ENCODE measurements around the gene ANKRD33B.

Gene ANKRD33B

GRCh38 chr5:10665799-10666198 lies 101.9 kb downstream of the ANKRD33B start:
- TF ChIP-seq SUZ12 (IDR thresholded peaks at IDR 0.05; ENCODE audit: extremely low read depth, insufficient read depth, insufficient read length) (no peak), YY1 (IDR thresholded peaks at IDR 0.05; ENCODE audit: insufficient read depth, insufficient read length) (no peak), ZNF274 (IDR thresholded peaks at IDR 0.05; ENCODE audit: low read depth, low read length) (no peak)

GRCh38 chr5:10666531-10667299 lies 102.8 kb downstream of the ANKRD33B start:
- Histone ChIP-seq H3K9ac (ENCODE audit: insufficient read length, low read depth) (no peak overlapping the region), H3K9me3 (ENCODE audit: insufficient read depth, low read length) (no peaks in the 10 kb centered on the region), H3K36me3 (ENCODE audit: insufficient read depth, insufficient read length, low read length) (no peaks in the 10 kb centered on the region), H3K4me3 (ENCODE audit: insufficient read length, low read depth) (no peak overlapping the region), H3K27me3 (ENCODE audit: insufficient read depth, insufficient read length) (no peaks in the 10 kb centered on the region), H3K4me1 (ENCODE audit: insufficient read depth, insufficient read length) (no peaks in the 10 kb centered on the region)
- no peak for TF ChIP-seq ZNF274 (IDR thresholded peaks at IDR 0.05; ENCODE audit: low read depth, low read length)
- no peak for TF ChIP-seq SUZ12 (IDR thresholded peaks at IDR 0.05; ENCODE audit: extremely low read depth, insufficient read depth, insufficient read length)
- TF ChIP-seq YY1 (IDR thresholded peaks at IDR 0.05; ENCODE audit: insufficient read depth, insufficient read length): no peak
- DNase-seq (ENCODE audit: low read depth, low spot score): no peak

More at GRCh38 chr5:10665799-10666198, 101.9 kb downstream of the ANKRD33B start:
- Histone ChIP-seq H3K36me3 (ENCODE audit: insufficient read depth, insufficient read length, low read length) (no peaks in the 10 kb centered on the region), H3K9me3 (ENCODE audit: insufficient read depth, low read length) (no peaks in the 10 kb centered on the region), H3K9ac (ENCODE audit: insufficient read length, low read depth) (no peak overlapping the region), H3K27me3 (ENCODE audit: insufficient read depth, insufficient read length) (no peaks in the 10 kb centered on the region), H3K4me3 (ENCODE audit: insufficient read length, low read depth) (no peak overlapping the region), H3K4me1 (ENCODE audit: insufficient read depth, insufficient read length) (no peaks in the 10 kb centered on the region)
- no peak for DNase-seq (ENCODE audit: low read depth, low spot score)

DNA sequence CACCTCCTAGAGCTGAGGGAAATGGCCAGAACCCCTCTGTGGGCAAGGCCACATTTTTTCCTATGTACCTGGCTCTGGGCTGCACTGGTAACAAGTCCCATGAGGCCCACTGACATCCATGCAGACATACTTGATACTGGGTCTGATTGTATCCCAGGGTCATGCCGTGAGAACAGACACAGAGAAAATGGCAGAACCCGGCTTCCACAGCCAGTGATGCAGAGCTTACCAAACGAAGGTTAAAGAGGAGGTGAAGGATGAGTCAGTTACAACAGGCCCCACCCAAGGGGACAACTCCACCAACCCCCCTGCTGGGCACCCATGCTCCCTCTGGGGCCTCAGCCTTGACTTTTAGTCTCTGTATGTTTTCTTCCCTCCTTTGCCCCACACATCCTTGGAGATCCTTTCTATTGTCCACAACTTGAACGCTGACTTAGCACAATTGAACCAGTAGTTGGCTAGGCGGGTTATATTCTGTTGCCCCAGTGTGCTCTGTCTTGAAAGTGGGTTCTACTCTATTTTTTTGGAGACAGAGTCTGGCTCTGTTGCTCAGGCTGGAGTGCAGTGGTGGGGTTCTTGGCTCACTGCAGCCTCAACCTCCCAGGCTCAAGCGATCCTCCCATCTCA lies 103.7 kb downstream of the ANKRD33B start:
- Histone ChIP-seq H3K4me3 (ENCODE audit: insufficient read length, low read depth) (no peak overlapping the region), H3K4me1 (ENCODE audit: insufficient read depth, insufficient read length) (no peaks in the 10 kb centered on the region), H3K27me3 (ENCODE audit: insufficient read depth, insufficient read length) (no peaks in the 10 kb centered on the region), H3K9me3 (ENCODE audit: insufficient read depth, low read length) (no peaks in the 10 kb centered on the region), H3K36me3 (ENCODE audit: insufficient read depth, insufficient read length, low read length) (no peaks in the 10 kb centered on the region), H3K9ac (ENCODE audit: insufficient read length, low read depth) (no peak overlapping the region)
- no peak for DNase-seq (ENCODE audit: low read depth, low spot score)
- TF ChIP-seq SUZ12 (IDR thresholded peaks at IDR 0.05; ENCODE audit: extremely low read depth, insufficient read depth, insufficient read length) (no peak), ZNF274 (IDR thresholded peaks at IDR 0.05; ENCODE audit: low read depth, low read length) (no peak), YY1 (IDR thresholded peaks at IDR 0.05; ENCODE audit: insufficient read depth, insufficient read length) (no peak)

DNA sequence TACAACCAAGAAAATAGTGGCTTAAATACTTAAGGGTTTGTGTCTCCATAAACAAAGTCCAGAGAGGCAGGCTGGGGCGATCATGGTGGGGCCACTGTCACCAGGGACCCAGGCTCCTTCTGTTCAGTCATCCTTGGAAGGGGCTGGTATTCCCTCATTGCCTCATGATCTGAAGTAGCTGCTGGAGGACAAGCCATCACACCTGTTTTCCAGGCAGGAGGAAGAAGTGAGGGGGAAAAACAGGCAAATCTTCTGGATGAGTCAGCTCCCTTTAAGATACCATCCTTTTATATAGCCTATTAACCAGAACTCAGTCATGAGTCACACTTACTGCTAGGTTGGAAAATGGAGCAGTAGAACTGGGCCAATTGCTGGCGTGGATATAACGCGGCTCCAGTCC lies 104.8 kb downstream of the ANKRD33B start:
- no peak for DNase-seq (ENCODE audit: low read depth, low spot score)
- Histone ChIP-seq H3K4me1 (ENCODE audit: insufficient read depth, insufficient read length) (no peaks in the 10 kb centered on the region), H3K9ac (ENCODE audit: insufficient read length, low read depth) (no peak overlapping the region), H3K9me3 (ENCODE audit: insufficient read depth, low read length) (no peaks in the 10 kb centered on the region), H3K36me3 (ENCODE audit: insufficient read depth, insufficient read length, low read length) (no peaks in the 10 kb centered on the region), H3K27me3 (ENCODE audit: insufficient read depth, insufficient read length) (no peaks in the 10 kb centered on the region), H3K4me3 (ENCODE audit: insufficient read length, low read depth) (no peak overlapping the region)
- TF ChIP-seq YY1 (IDR thresholded peaks at IDR 0.05; ENCODE audit: insufficient read depth, insufficient read length) (no peak), ZNF274 (IDR thresholded peaks at IDR 0.05; ENCODE audit: low read depth, low read length) (no peak), SUZ12 (IDR thresholded peaks at IDR 0.05; ENCODE audit: extremely low read depth, insufficient read depth, insufficient read length) (no peak)

- Histone ChIP-seq H3K9me3 (ENCODE audit: insufficient read depth, low read length) (no peaks in the 10 kb centered on the region), H3K4me1 (ENCODE audit: insufficient read depth, insufficient read length) (no peaks in the 10 kb centered on the region), H3K9ac (ENCODE audit: insufficient read length, low read depth) (no peak overlapping the region), H3K36me3 (ENCODE audit: insufficient read depth, insufficient read length, low read length) (no peaks in the 10 kb centered on the region), H3K27me3 (ENCODE audit: insufficient read depth, insufficient read length) (no peaks in the 10 kb centered on the region), H3K4me3 (ENCODE audit: insufficient read length, low read depth) (no peak overlapping the region)
- no peak for DNase-seq (ENCODE audit: low read depth, low spot score)
- TF ChIP-seq YY1 (IDR thresholded peaks at IDR 0.05; ENCODE audit: insufficient read depth, insufficient read length) (no peak), ZNF274 (IDR thresholded peaks at IDR 0.05; ENCODE audit: low read depth, low read length) (no peak)
Measured at GRCh38 chr5:10669983-10670382, 106.1 kb downstream of the ANKRD33B start.

DNA sequence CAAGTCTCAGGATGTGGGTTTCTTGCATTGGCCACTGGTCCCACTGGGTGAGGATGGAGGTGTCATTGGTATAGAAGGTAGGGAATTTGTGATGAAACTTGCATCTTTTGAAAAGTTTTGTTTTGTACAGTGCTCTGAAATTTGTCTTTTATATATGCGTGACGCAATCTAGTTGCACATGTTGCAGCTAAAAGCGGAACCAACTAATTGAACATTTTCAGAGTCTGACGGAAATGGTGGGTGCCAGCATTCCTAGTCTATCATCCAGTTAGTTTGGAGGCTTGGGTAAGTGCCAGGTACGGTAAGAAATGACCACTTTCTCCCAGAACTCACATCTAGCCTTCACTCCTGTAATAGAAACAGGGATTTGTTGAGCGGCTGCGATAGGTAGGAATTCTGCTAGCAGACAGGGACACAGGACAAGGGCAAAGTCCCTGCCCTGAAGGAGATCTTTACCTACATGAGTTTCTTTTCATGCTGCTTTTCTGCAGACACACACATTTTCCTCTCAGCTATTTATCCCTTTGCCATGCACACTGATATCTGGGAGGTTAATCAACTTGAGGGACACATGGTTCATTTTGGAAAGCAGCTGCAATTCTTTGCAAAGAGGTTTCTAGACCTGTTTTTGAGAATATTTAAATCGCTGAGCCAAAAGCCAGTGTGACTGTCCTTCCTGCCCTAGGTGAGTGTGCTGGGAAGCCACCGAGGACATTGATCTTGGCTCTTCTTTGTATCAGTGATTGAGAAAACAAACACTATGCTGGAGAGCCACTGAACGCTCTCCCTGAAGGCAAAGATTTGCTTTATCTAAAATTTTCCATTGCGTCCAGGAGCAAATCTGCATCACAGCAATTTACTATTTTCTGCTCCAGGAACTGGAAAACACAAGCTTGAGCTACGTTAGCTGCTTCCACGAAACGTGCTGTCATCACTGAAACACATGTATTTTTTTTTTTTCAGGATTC lies 107.5 kb downstream of the ANKRD33B start:
- H3K4me3 ChIP-seq (ENCODE audit: insufficient read length, low read depth): no peak overlapping the region
- DNase-seq (ENCODE audit: low read depth, low spot score): no peak
- H3K27me3 ChIP-seq (ENCODE audit: insufficient read depth, insufficient read length): no peaks in the 10 kb centered on the region
- no peaks in the 10 kb centered on the region for H3K4me1 ChIP-seq (ENCODE audit: insufficient read depth, insufficient read length)
- TF ChIP-seq ZNF274 (IDR thresholded peaks at IDR 0.05; ENCODE audit: low read depth, low read length): no peak
- TF ChIP-seq SUZ12 (IDR thresholded peaks at IDR 0.05; ENCODE audit: extremely low read depth, insufficient read depth, insufficient read length): no peak
- no peak for TF ChIP-seq YY1 (IDR thresholded peaks at IDR 0.05; ENCODE audit: insufficient read depth, insufficient read length)
- no peaks in the 10 kb centered on the region for H3K36me3 ChIP-seq (ENCODE audit: insufficient read depth, insufficient read length, low read length)
- H3K9ac ChIP-seq (ENCODE audit: insufficient read length, low read depth): no peak overlapping the region
- no peaks in the 10 kb centered on the region for H3K9me3 ChIP-seq (ENCODE audit: insufficient read depth, low read length)

Measured in NT2/D1 (cell line).